GM18508 (cell line): Measurements from ENCODE around the gene RGPD4.
"Not testable (repeated sequence)": the region's sequence is repeated elsewhere in the genome, so short reads cannot be mapped to it uniquely, and the experiment has no call there.

Experiments used
- ATAC-seq: cut with Tn5 transposase; IDR thresholded peaks from one replicate; pipeline ENCODE4 v1.9.1; 2021; ENCODE audit warnings: moderate number of reproducible peaks; ENCODE audit not compliant: insufficient read depth, unreplicated experiment

Gene RGPD4

DNA sequence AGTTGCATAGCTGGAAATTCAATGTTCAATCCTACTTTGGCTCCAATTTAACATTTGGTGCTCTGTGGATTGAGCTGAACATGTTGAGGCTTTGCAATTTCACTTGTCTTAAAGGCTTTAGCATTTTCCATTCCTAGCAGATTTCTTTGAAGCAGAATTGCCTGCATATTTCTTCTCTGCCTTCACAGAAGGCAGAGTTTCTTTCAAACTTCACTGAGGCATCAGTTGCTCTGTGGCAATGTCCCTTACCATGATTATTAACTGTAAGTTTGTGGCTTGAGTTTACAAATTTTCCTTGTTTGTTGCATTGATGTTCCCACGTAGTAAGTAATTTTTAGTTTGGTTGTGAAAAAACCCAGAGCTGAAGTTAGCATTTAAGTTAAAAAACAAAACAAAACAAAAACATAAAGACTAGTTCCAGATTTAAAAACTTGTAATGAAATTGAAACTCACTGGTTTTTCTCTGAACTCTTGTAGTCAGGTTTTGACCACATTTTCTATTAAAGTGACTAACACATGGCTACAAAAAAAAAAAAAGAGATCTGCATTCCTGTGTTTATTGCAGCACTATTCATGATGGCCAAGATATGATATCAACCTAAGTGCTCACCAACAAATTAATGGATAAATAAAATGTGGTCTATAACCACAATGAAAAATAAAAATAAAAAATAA is 90.1 kb downstream of the RGPD4 start:
- not testable (repeated sequence) for ATAC-seq

DNA sequence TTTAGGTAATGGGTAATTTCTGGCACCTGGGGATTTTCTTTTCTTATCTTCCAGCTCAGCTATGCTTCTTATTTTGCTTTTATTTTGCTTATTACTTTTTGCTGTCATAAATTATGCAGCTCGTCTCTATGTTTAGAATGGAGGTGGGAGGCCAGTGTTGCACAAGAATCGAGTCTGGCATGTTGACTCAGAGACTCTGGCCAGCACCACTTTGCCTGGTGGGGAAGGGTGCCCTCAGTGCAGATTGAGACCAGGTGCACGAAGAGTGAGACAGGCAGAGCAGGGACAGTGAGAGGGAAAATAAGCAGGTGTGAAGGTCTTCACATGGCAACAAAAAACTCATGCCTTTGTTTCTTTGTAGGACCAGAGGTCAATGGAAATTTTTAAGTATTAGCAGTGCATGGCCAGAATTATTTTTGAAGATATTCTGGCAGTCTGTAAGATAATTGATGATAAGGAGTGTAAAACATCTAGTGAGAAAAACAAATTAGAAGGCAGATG is 100.4 kb downstream of the RGPD4 start:
- no peak for ATAC-seq

DNA sequence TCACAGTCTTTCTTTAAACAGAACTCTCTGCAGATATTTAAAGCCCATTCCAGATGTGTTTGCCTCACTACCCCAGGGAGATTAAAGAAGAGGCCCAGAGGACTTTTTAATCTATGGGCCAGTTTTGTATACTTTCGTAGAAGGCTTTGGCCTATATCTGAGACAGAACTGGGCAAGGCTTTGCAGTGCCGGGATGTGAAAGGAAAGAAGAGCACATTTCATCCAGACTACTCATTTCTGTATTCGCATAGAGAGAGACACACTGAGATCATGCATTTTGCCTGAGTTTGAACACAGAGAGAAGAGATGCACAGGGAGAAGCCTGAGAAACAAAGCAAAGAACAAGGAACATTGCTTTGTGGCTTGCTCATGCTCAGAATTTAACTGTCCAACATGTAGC is 104.7 kb downstream of the RGPD4 start:
- no peak for ATAC-seq

DNA sequence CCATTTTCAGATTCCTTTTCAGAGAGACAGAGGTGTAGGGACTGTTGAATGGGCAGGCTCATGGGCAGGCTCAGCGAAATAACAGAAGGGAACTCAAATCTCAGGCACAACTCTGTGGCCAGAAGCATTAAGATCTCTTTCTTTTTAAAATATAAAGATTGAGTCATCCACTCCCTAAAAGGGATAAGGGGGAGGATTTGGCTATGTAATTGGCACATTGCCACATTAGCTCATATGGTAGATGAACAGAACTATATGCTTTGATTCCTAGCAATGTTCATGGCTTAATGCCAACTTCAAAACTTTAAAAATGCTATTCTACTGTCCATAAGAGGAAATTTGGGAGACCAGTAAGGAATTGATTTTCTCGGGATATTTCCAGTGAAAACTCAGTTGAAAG is 105.8 kb downstream of the RGPD4 start:
- ATAC-seq = no peak

GRCh38 chr2:107932979-107933378 is 106.3 kb downstream of the RGPD4 start:
- ATAC-seq = no peak

DNA sequence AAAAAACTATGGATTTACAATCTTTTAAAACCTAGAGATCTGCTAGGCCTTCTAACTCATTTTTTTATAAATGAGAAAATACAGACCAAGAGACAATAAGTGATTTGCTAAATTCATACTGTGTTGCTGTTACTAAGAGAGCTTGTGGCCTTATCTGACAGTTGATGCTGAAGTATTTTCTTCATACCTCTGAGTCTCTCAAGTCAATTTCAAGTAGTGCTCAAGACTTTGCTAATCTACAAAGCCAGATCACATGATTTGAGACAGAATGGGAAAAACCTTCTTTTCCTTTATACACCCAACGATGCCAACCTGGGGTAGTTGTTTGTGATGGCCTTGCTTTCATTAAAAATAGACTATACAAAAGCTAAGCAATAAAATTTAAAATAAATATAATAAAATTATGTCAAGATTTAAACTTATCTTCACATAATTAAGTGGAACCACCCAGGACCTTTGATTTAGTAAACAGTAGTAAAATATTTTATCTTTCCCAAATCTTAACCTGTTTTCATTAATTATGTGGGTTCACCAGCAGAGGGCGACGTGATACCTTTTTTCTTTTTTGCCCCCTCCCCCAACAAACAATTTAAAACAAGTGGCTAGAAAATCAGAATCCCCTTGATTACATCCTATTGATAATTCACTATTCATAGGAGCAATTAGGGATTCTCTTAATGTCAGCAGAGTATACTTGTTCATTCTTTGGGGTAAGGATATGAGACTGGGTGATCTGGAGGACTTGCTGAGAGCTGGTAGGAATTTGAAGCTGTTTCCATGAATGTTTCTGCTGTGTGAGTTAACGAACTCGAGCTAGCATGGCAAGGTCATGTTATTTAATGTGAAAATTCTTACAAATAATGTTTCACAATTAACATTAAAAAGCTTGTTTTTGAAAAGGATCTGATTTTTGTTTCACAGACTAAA is 110.0 kb downstream of the RGPD4 start:
- ATAC-seq = no peak
